Endothelial cell of umbilical vein (primary cell): ENCODE data around the gene MALRD1. TPM values are rescaled to one million over a fixed set of nuclear protein-coding genes. Genes with fewer than 3 reads are reported as not detected.

Source experiments
- BruUV-seq: library from RNA; stranded (reverse); fragments of 400-500 nt; replicated peaks from 2 replicates; lab custom pipeline; 2021; lab: Mats Ljungman, UMichigan
- CTCF ChIA-PET: fragments of 300-600, 350-600 bp; sonication (Branson Sonifier 250); formaldehyde crosslinking; loops from one replicate; lab custom pipeline; 2021; ENCODE audit warnings: antibody characterized with exemption, inconsistent platforms; lab: Charles Lee
- POLR2A ChIA-PET: fragments of 300-600, 350-600 bp; sonication (Branson Sonifier 250); formaldehyde crosslinking; loops from one replicate; lab custom pipeline; 2021; ENCODE audit warnings: antibody characterized with exemption, inconsistent platforms; lab: Charles Lee
- DNase-seq: peaks from one replicate; pipeline ENCODE4 v3.0.0-alpha.2; 2011; ENCODE audit warnings: low read depth, low spot score
- FAIRE-seq: peaks from 2 replicates; lab custom pipeline; 2011; peaks lifted over from hg19 to GRCh38; lab: Jason Lieb, UNC
- H2AFZ ChIP-seq: 2 replicates; pipeline ENCODE4 v1.6.0; 2012; ENCODE audit warnings: low read depth, low read length, control low read depth, inconsistent platforms
- H3K27ac ChIP-seq: 2 replicates; pipeline ENCODE4 v1.5.1; 2011; ENCODE audit warnings: low read depth, mild to moderate bottlenecking, control low read depth, low read length, moderate library complexity; ENCODE audit not compliant: insufficient read depth
- H3K27me3 ChIP-seq, 2 experiments: 2 replicates each; pipeline versions ENCODE4 v1.6.0 to v1.6.1; 2011; ENCODE audit warnings: low read length in 2 of 2, mixed read lengths in 1 of 2; ENCODE audit not compliant: control insufficient read depth in 2 of 2, insufficient read depth in 2 of 2
- H3K36me3 ChIP-seq, 2 experiments: 2 replicates in 1 of 2; 3 replicates in 1 of 2; pipeline ENCODE4 v1.5.1; 2011; ENCODE audit warnings: low read length in 2 of 2, mild to moderate bottlenecking in 1 of 2, moderate library complexity in 1 of 2; ENCODE audit not compliant: control insufficient read depth in 2 of 2, insufficient read depth in 2 of 2; ENCODE audit errors: extremely low read depth in 1 of 2
- H3K4me1 ChIP-seq: 3 replicates; pipeline ENCODE4 v1.5.1; 2011; ENCODE audit warnings: mild to moderate bottlenecking, low read length; ENCODE audit not compliant: control insufficient read depth, insufficient read depth; ENCODE audit errors: extremely low read depth
- H3K4me2 ChIP-seq: 2 replicates; pipeline ENCODE4 v1.6.1; 2011; ENCODE audit warnings: low read length, control low read depth, mixed read lengths; ENCODE audit not compliant: insufficient read depth
- H3K4me3 ChIP-seq, 3 experiments: fragments of 200-600 bp in 1 of 3; sonication (generic), shearing (Covaris generic) in 1 of 3; replicated peaks in 1 of 3; 2 replicates each; pipeline ENCODE4 v1.5.1; 2011 to 2016; ENCODE audit warnings: control low read depth in 3 of 3, low read length in 3 of 3, mild to moderate bottlenecking in 2 of 3, inconsistent platforms in 1 of 3, low read depth in 1 of 3, moderate library complexity in 1 of 3; ENCODE audit not compliant: insufficient read depth in 1 of 3
- H3K79me2 ChIP-seq: 2 replicates; pipeline ENCODE4 v1.6.0; 2012; ENCODE audit warnings: low read length, inconsistent platforms; ENCODE audit not compliant: control insufficient read depth, insufficient read depth
- H3K9ac ChIP-seq: replicated peaks from 2 replicates; pipeline ENCODE3; 2011; ENCODE audit warnings: low read length, control low read depth; ENCODE audit not compliant: insufficient read depth; ENCODE audit errors: extremely low read depth
- H3K9me1 ChIP-seq: replicated peaks from 3 replicates; pipeline ENCODE4 v1.6.0; 2011; ENCODE audit warnings: mild to moderate bottlenecking, low read length; ENCODE audit not compliant: control insufficient read depth, insufficient read depth; ENCODE audit errors: extremely low read depth
- H3K9me3 ChIP-seq: replicated peaks from 2 replicates; pipeline ENCODE4 v1.5.1; 2012; ENCODE audit warnings: low read length, inconsistent platforms; ENCODE audit not compliant: control insufficient read depth, insufficient read depth
- H4K20me1 ChIP-seq: replicated peaks from 2 replicates; pipeline ENCODE3; 2011; ENCODE audit warnings: mild to moderate bottlenecking, low read length; ENCODE audit not compliant: control insufficient read depth, insufficient read depth; ENCODE audit errors: extremely low read depth
- EZH2 ChIP-seq: IDR thresholded peaks from 2 replicates; pipeline ENCODE4 v1.6.1; 2012; ENCODE audit warnings: borderline replicate concordance, low read depth, mild to moderate bottlenecking, moderate library complexity, low read length, inconsistent platforms; ENCODE audit not compliant: severe bottlenecking
- FOS ChIP-seq: IDR thresholded peaks from 2 replicates; pipeline ENCODE4 v1.6.1; 2011; ENCODE audit warnings: mild to moderate bottlenecking, low read length, moderate library complexity, borderline replicate concordance; ENCODE audit not compliant: insufficient read depth
- GATA2 ChIP-seq: IDR thresholded peaks from 2 replicates; pipeline ENCODE4 v1.7.0; 2011; ENCODE audit warnings: low read depth, mild to moderate bottlenecking, moderate library complexity, mixed read lengths, low read length; ENCODE audit not compliant: insufficient read length, insufficient read depth
- JUN ChIP-seq: IDR thresholded peaks from 2 replicates; pipeline ENCODE4 v1.6.1; 2011; ENCODE audit warnings: borderline replicate concordance, low read depth; ENCODE audit not compliant: insufficient read length, insufficient read depth
- MYC ChIP-seq: IDR thresholded peaks from one replicate; pipeline ENCODE4 v1.6.1; 2011; ENCODE audit warnings: mild to moderate bottlenecking, low read depth, low read length
- POLR2A ChIP-seq: IDR thresholded peaks from 2 replicates; pipeline ENCODE4 v1.6.1; 2012; ENCODE audit warnings: low read depth, mild to moderate bottlenecking, control low read depth, low read length
- POLR2AphosphoS5 ChIP-seq: IDR thresholded peaks from 2 replicates; pipeline ENCODE4 v1.6.1; 2012; ENCODE audit warnings: low read depth, mild to moderate bottlenecking, control low read depth, low read length, moderate library complexity; ENCODE audit not compliant: insufficient read depth
- dilution Hi-C: fragments of 300-500 bp; cut with MboI; formaldehyde crosslinking; loops from one replicate; pipeline ENCODE4 v1.15.0; 2019; ENCODE audit warnings: low sequenced_read_pairs; ENCODE audit not compliant: extremely low pct_ligation_motif_present
- intact Hi-C: fragments of 100-400 bp; cut with micrococcal nuclease; formaldehyde crosslinking; loops from one replicate; pipeline ENCODE4 v1.10.0; 2022
- polyA plus RNA-seq, 4 experiments: library from polyadenylated mRNA; depleted of rRNA in 3 of 4; stranded (reverse) in 3 of 4; unstranded in 1 of 4; fragments of >200 nt; gene quantifications; 2 replicates each; pipeline versions ENCODE4 v1.2.1 to v1.2.3, GENCODE V29; 2011 to 2012; ENCODE audit warnings: missing spikeins in 1 of 4
- total RNA-seq: library from RNA; stranded (reverse); gene quantifications from 2 replicates; pipeline ENCODE4 v1.2.3, GENCODE V29; 2021
- TF ChIP-seq, protein P1 (sequence below), 2 donors: IDR thresholded peaks; 1 replicate in 1 of 2; 2 replicates in 1 of 2; pipeline ENCODE4 v1.5.1; 2011; ENCODE audit warnings: low read length in 2 of 2, mild to moderate bottlenecking in 2 of 2, moderate library complexity in 2 of 2, control low read depth in 1 of 2, inconsistent platforms in 1 of 2, low read depth in 1 of 2; ENCODE audit not compliant: insufficient read depth in 1 of 2; ENCODE audit errors: extremely low read depth in 1 of 2
- TF ChIP-seq, protein P2 (sequence below): IDR thresholded peaks from 2 replicates; pipeline ENCODE4 v1.6.1; 2011; ENCODE audit not compliant: insufficient read depth, insufficient read length

The MALRD1 gene
- total and polyA plus RNA-seq, 2 donors (not counting 3 experiments of a cell fraction or from before 2014, with no cell fraction given) = not detected

DNA sequence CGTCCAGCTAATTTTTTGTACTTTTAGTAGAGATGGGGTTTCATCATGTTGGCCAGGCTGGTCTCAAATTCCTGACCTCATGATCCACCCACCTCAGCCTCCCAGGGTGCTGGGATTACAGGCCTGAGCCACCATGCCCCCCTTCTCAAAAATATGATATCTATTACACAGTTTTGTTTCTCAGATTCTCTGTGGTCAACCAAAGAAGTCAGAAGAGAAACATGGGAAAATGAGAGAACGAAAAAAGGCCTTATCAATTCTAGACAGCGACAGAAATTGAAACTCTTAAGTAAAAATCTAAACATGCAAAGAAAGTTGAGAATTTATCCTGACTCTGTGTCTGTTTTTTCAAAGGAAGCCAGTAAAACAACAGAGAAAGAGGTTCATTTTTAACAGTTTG is 483.8 kb downstream of the MALRD1 start:
- Histone ChIP-seq H3K4me2 (no peak overlapping the region), H3K9me3 (peaks cover 2% of the 10 kb centered on the region), H3K4me1 (no peaks in the 10 kb centered on the region), H3K79me2 (no peaks in the 10 kb centered on the region), H3K27me3 (no peaks in the 10 kb centered on the region), H2AFZ (no peak overlapping the region), H3K9ac (no peak overlapping the region), H3K36me3 (no peaks in the 10 kb centered on the region), H4K20me1 (no peaks in the 10 kb centered on the region), H3K27ac (no peak overlapping the region), H3K4me3 (no peak overlapping the region), H3K9me1 (no peaks in the 10 kb centered on the region)
- intact Hi-C loops (no loop called here), dilution Hi-C loops (no loop called here)
- BruUV-seq = no TSS peak
- TF ChIP-seq EZH2 (no peak), FOS (no peak), POLR2AphosphoS5 (no peak), POLR2A (no peak), JUN (no peak), GATA2 (no peak), MYC (no peak)
- TF ChIP-seq, protein P1, sequence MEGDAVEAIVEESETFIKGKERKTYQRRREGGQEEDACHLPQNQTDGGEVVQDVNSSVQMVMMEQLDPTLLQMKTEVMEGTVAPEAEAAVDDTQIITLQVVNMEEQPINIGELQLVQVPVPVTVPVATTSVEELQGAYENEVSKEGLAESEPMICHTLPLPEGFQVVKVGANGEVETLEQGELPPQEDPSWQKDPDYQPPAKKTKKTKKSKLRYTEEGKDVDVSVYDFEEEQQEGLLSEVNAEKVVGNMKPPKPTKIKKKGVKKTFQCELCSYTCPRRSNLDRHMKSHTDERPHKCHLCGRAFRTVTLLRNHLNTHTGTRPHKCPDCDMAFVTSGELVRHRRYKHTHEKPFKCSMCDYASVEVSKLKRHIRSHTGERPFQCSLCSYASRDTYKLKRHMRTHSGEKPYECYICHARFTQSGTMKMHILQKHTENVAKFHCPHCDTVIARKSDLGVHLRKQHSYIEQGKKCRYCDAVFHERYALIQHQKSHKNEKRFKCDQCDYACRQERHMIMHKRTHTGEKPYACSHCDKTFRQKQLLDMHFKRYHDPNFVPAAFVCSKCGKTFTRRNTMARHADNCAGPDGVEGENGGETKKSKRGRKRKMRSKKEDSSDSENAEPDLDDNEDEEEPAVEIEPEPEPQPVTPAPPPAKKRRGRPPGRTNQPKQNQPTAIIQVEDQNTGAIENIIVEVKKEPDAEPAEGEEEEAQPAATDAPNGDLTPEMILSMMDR (IDR thresholded peaks at IDR 0.05; ENCODE audit: extremely low read depth in 1 of 2, insufficient read depth in 1 of 2, low read depth in 1 of 2, low read length in 2 of 2) = no peak
- TF ChIP-seq, protein P2, sequence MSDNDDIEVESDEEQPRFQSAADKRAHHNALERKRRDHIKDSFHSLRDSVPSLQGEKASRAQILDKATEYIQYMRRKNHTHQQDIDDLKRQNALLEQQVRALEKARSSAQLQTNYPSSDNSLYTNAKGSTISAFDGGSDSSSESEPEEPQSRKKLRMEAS = no peak
- DNase-seq (no peak), FAIRE-seq (no peak)
- ChIA-PET POLR2A (no interaction called here), CTCF (no interaction called here)
